BLaER1 treated with 17β-estradiol and CSF1 and Interleukin-3, amounts not matched to agents 10 nM and 100 nM (cell line): ENCODE measurements around the gene HMGN4.
"Not testable (repeated sequence)": the region's sequence is repeated elsewhere in the genome, so short reads cannot be mapped to it uniquely, and the experiment has no call there.

Source experiments
- H3K27ac ChIP-seq, 11 experiments: shearing (Covaris generic); formaldehyde crosslinking; 2 replicates each; pipeline ENCODE4 v1.8.1; 2022
- H3K27me3 ChIP-seq, 11 experiments: shearing (Covaris generic); formaldehyde crosslinking; 2 replicates each; pipeline ENCODE4 v1.8.1; 2022
- H3K36me3 ChIP-seq, 11 experiments: shearing (Covaris generic); formaldehyde crosslinking; 2 replicates each; pipeline ENCODE4 v1.8.1; 2022
- H3K4me1 ChIP-seq, 10 experiments: shearing (Covaris generic); formaldehyde crosslinking; 2 replicates each; pipeline ENCODE4 v1.8.1; 2022
- H3K4me2 ChIP-seq, 11 experiments: shearing (Covaris generic); formaldehyde crosslinking; 2 replicates each; pipeline ENCODE4 v1.8.1; 2022
- H3K4me3 ChIP-seq, 10 experiments: shearing (Covaris generic); formaldehyde crosslinking; 2 replicates each; pipeline ENCODE4 v1.8.1; 2022
- H3K9ac ChIP-seq, 11 experiments: shearing (Covaris generic); formaldehyde crosslinking; 2 replicates each; pipeline ENCODE4 v1.8.1; 2022
- H3K9me3 ChIP-seq, 11 experiments: shearing (Covaris generic); formaldehyde crosslinking; replicated peaks in 1 of 11; 2 replicates each; pipeline ENCODE4 v1.8.1; 2022
- H4K20me1 ChIP-seq, 11 experiments: shearing (Covaris generic); formaldehyde crosslinking; 2 replicates each; pipeline ENCODE4 v1.8.1; 2022
- Cebpa-rat ChIP-seq, 11 experiments: shearing (Covaris generic); IDR thresholded peaks; 2 replicates each; pipeline ENCODE4 v1.8.1; 2022

The HMGN4 gene

GRCh38 chr6:26520850-26521599 lies 17.1 kb upstream of the HMGN4 start:
- H3K4me1 ChIP-seq, result peaks cover 20 to 48% (median 28%) of the 10 kb centered on the region in 10 experiments; a peak in 17 of 20 replicates
- TF ChIP-seq Cebpa-rat (IDR thresholded peaks at IDR 0.05), result no peak
- H3K27me3 ChIP-seq, result no peaks in the 10 kb centered on the region
- peak overlapping the region; percentile 71 to 92 (median 84) for H3K4me2 ChIP-seq
- no peaks in the 10 kb centered on the region for H4K20me1 ChIP-seq
- H3K9ac ChIP-seq, result peak overlapping the region; percentile 86 to 99 (median 96)
- H3K27ac ChIP-seq, result peak overlapping the region; percentile 96 to 100 (median 99)
- no peaks in the 10 kb centered on the region for H3K9me3 ChIP-seq
- H3K36me3 ChIP-seq, result no peaks in the 10 kb centered on the region
- peak overlapping the region; percentile 52 to 75 (median 64) for H3K4me3 ChIP-seq

GRCh38 chr6:26521600-26522391 lies 16.4 kb upstream of the HMGN4 start:
- no peaks in the 10 kb centered on the region for H3K27me3 ChIP-seq
- TF ChIP-seq Cebpa-rat (IDR thresholded peaks at IDR 0.05), result no peak
- peak overlapping the region; percentile 52 to 75 (median 64) for H3K4me3 ChIP-seq
- peaks cover 20 to 54% (median 28%) of the 10 kb centered on the region in 10 experiments; a peak in 17 of 20 replicates for H3K4me1 ChIP-seq
- H3K36me3 ChIP-seq, result no peaks in the 10 kb centered on the region
- H4K20me1 ChIP-seq, result no peaks in the 10 kb centered on the region
- H3K27ac ChIP-seq, result peak overlapping the region; percentile 96 to 100 (median 99)
- H3K4me2 ChIP-seq, result peak overlapping the region; percentile 71 to 92 (median 84)
- H3K9me3 ChIP-seq, result no peaks in the 10 kb centered on the region
- H3K9ac ChIP-seq, result peak overlapping the region; percentile 86 to 99 (median 96)

GRCh38 chr6:26522486-26523228 lies 15.5 kb upstream of the HMGN4 start:
- Histone ChIP-seq H3K4me2 (peak overlapping the region; percentile 71 to 92 (median 84)), H3K4me1 (peaks cover 20 to 54% (median 28%) of the 10 kb centered on the region in 10 experiments; a peak in 17 of 20 replicates), H3K27ac (peak overlapping the region; percentile 96 to 100 (median 99)), H3K4me3 (peak overlapping the region; percentile 52 to 75 (median 64)), H3K9ac (peak overlapping the region; percentile 86 to 99 (median 96))
- not testable (repeated sequence) for H3K27me3 ChIP-seq, H3K9me3 ChIP-seq, H4K20me1 ChIP-seq, H3K36me3 ChIP-seq

GRCh38 chr6:26524314-26524713 lies 13.9 kb upstream of the HMGN4 start:
- H3K4me3 ChIP-seq, H3K27me3 ChIP-seq, H3K9ac ChIP-seq, H3K36me3 ChIP-seq, H3K27ac ChIP-seq, H3K9me3 ChIP-seq, H4K20me1 ChIP-seq: not testable (repeated sequence)
- Histone ChIP-seq H3K4me2 (peak overlapping the region in 5 of 11 experiments; percentile 77 to 92 (median 86); a peak in 5 of 22 replicates), H3K4me1 (peaks cover 20 to 54% (median 28%) of the 10 kb centered on the region in 10 experiments; a peak in 17 of 20 replicates)

- no peaks in the 10 kb centered on the region for H3K9me3 ChIP-seq
- peaks cover 20 to 54% (median 28%) of the 10 kb centered on the region in 10 experiments; a peak in 17 of 20 replicates for H3K4me1 ChIP-seq
- H3K4me3 ChIP-seq, result no peak overlapping the region
- H4K20me1 ChIP-seq, result no peaks in the 10 kb centered on the region
- H3K4me2 ChIP-seq, result peak overlapping the region in 3 of 11 experiments; percentile 41 to 92 (median 86); a peak in 5 of 22 replicates
- TF ChIP-seq Cebpa-rat (IDR thresholded peaks at IDR 0.05), result no peak
- no peaks in the 10 kb centered on the region for H3K27me3 ChIP-seq
- H3K27ac ChIP-seq, result no peak overlapping the region
- no peaks in the 10 kb centered on the region for H3K36me3 ChIP-seq
- H3K9ac ChIP-seq, result no peak overlapping the region
Observed at GRCh38 chr6:26524722-26525370, 13.3 kb upstream of the HMGN4 start.

- Histone ChIP-seq H3K36me3 (no peaks in the 10 kb centered on the region), H3K4me2 (peak overlapping the region in 3 of 11 experiments; percentile 41 to 92 (median 86); a peak in 5 of 22 replicates), H3K9ac (no peak overlapping the region), H4K20me1 (no peaks in the 10 kb centered on the region), H3K4me1 (peaks cover 15 to 47% (median 23%) of the 10 kb centered on the region in 10 experiments; a peak in 17 of 20 replicates), H3K27ac (no peak overlapping the region), H3K9me3 (no peaks in the 10 kb centered on the region), H3K4me3 (no peak overlapping the region), H3K27me3 (no peaks in the 10 kb centered on the region)
- no peak for TF ChIP-seq Cebpa-rat (IDR thresholded peaks at IDR 0.05)
Observed at GRCh38 chr6:26525838-26526237, 12.3 kb upstream of the HMGN4 start.

GRCh38 chr6:26526928-26527327 lies 11.2 kb upstream of the HMGN4 start:
- H3K9ac ChIP-seq, result no peak overlapping the region
- H3K27me3 ChIP-seq, result no peaks in the 10 kb centered on the region
- H3K27ac ChIP-seq, result no peak overlapping the region
- peaks cover 15 to 58% (median 20%) of the 10 kb centered on the region in 10 experiments; a peak in 18 of 20 replicates for H3K4me1 ChIP-seq
- H3K9me3 ChIP-seq, result no peaks in the 10 kb centered on the region
- H3K4me3 ChIP-seq, result no peak overlapping the region
- H4K20me1 ChIP-seq, result no peaks in the 10 kb centered on the region
- no peak overlapping the region for H3K4me2 ChIP-seq
- TF ChIP-seq Cebpa-rat (IDR thresholded peaks at IDR 0.05), result no peak
- no peaks in the 10 kb centered on the region for H3K36me3 ChIP-seq

- Histone ChIP-seq H3K27me3 (no peaks in the 10 kb centered on the region), H3K9ac (no peak overlapping the region), H3K27ac (no peak overlapping the region), H3K4me3 (no peak overlapping the region), H3K4me2 (no peak overlapping the region), H3K4me1 (peaks cover 18 to 47% (median 28%) of the 10 kb centered on the region in 10 experiments), H3K9me3 (no peaks in the 10 kb centered on the region), H3K36me3 (no peaks in the 10 kb centered on the region), H4K20me1 (no peaks in the 10 kb centered on the region)
- no peak for TF ChIP-seq Cebpa-rat (IDR thresholded peaks at IDR 0.05)
Observed at GRCh38 chr6:26530203-26530602, 8.0 kb upstream of the HMGN4 start.
